ENCODE measurements around the gene LMAN2L.
"Not testable (repeated sequence)": the region's sequence is repeated elsewhere in the genome, so short reads cannot be mapped to it uniquely, and the experiment has no call there.

LMAN2L gene

GRCh38 chr2:96680561-96681141 lies 59.2 kb downstream of the LMAN2L start:
- Histone ChIP-seq H3K4me3 (replicated peaks; ENCODE audit: low read depth, low read length) (no peak overlapping the region), H3K36me3 (ENCODE audit: control insufficient read depth, insufficient read depth, low read length) (no peaks in the 10 kb centered on the region), H3K27me3 (replicated peaks; ENCODE audit: control insufficient read depth, insufficient read depth, low read length) (no peaks in the 10 kb centered on the region)
- no peak for DNase-seq (ENCODE audit: extremely low read depth, insufficient read length)
- TF ChIP-seq CTCF (IDR thresholded peaks at IDR 0.05; ENCODE audit: insufficient read depth, low read length, poor library complexity, severe bottlenecking), result no peak

GRCh38 chr2:96679848-96680247 lies 60.0 kb downstream of the LMAN2L start:
- Histone ChIP-seq H3K4me3 (replicated peaks; ENCODE audit: low read depth, low read length) (no peak overlapping the region), H3K36me3 (ENCODE audit: control insufficient read depth, insufficient read depth, low read length) (no peaks in the 10 kb centered on the region), H3K27me3 (replicated peaks; ENCODE audit: control insufficient read depth, insufficient read depth, low read length) (no peaks in the 10 kb centered on the region)
- no peak for DNase-seq (ENCODE audit: extremely low read depth, insufficient read length)
- TF ChIP-seq CTCF (IDR thresholded peaks at IDR 0.05; ENCODE audit: insufficient read depth, low read length, poor library complexity, severe bottlenecking), result no peak

- no peaks in the 10 kb centered on the region for H3K36me3 ChIP-seq (ENCODE audit: control insufficient read depth, insufficient read depth, low read length)
- DNase-seq (ENCODE audit: extremely low read depth, insufficient read length), result no peak
- H3K4me3 ChIP-seq (replicated peaks; ENCODE audit: low read depth, low read length), result no peak overlapping the region
- no peak for TF ChIP-seq CTCF (IDR thresholded peaks at IDR 0.05; ENCODE audit: insufficient read depth, low read length, poor library complexity, severe bottlenecking)
- H3K27me3 ChIP-seq (replicated peaks; ENCODE audit: control insufficient read depth, insufficient read depth, low read length), result peaks cover 2% of the 10 kb centered on the region; the same call in 1 of the 2 replicates
Measured at GRCh38 chr2:96669539-96670215, 70.2 kb downstream of the LMAN2L start.

- H3K27me3 ChIP-seq (replicated peaks; ENCODE audit: control insufficient read depth, insufficient read depth, low read length), result peaks cover 2% of the 10 kb centered on the region; the same call in 1 of the 2 replicates
- H3K36me3 ChIP-seq (ENCODE audit: control insufficient read depth, insufficient read depth, low read length), result no peaks in the 10 kb centered on the region
- DNase-seq (ENCODE audit: extremely low read depth, insufficient read length), result no peak
- no peak overlapping the region for H3K4me3 ChIP-seq (replicated peaks; ENCODE audit: low read depth, low read length)
- TF ChIP-seq CTCF (IDR thresholded peaks at IDR 0.05; ENCODE audit: insufficient read depth, low read length, poor library complexity, severe bottlenecking), result no peak
Measured at GRCh38 chr2:96668771-96669170, 71.1 kb downstream of the LMAN2L start.

GRCh38 chr2:96665717-96666116 lies 74.1 kb downstream of the LMAN2L start:
- not testable (repeated sequence) for H3K4me3 ChIP-seq (replicated peaks; ENCODE audit: low read depth, low read length); H3K27me3 ChIP-seq (replicated peaks; ENCODE audit: control insufficient read depth, insufficient read depth, low read length); DNase-seq (ENCODE audit: extremely low read depth, insufficient read length); H3K36me3 ChIP-seq (ENCODE audit: control insufficient read depth, insufficient read depth, low read length)

GRCh38 chr2:96665083-96665569 lies 74.7 kb downstream of the LMAN2L start:
- no peak for DNase-seq (ENCODE audit: extremely low read depth, insufficient read length)
- Histone ChIP-seq H3K27me3 (replicated peaks; ENCODE audit: control insufficient read depth, insufficient read depth, low read length) (no peaks in the 10 kb centered on the region), H3K36me3 (ENCODE audit: control insufficient read depth, insufficient read depth, low read length) (no peaks in the 10 kb centered on the region), H3K4me3 (replicated peaks; ENCODE audit: low read depth, low read length) (no peak overlapping the region)
- TF ChIP-seq CTCF (IDR thresholded peaks at IDR 0.05; ENCODE audit: insufficient read depth, low read length, poor library complexity, severe bottlenecking), result no peak
